Neural cell (in vitro differentiated cells): ENCODE measurements around the gene PEMT. TPM values are rescaled to one million over a fixed set of nuclear protein-coding genes. Genes with fewer than 3 reads are reported as not detected.

Experiments
- H2AFZ ChIP-seq: fragments of 200-600, 300-800 bp; sonication (generic), shearing (Covaris generic); 2 replicates; pipeline ENCODE4 v1.6.0; 2014; ENCODE audit warnings: low read depth, mild to moderate bottlenecking, antibody characterized with exemption, low read length, moderate library complexity
- H3F3A ChIP-seq: fragments of 200-600 bp; shearing (Covaris generic); 2 replicates; pipeline ENCODE4 v1.6.1; 2016; ENCODE audit warnings: mild to moderate bottlenecking, moderate library complexity, mixed read lengths, antibody characterized with exemption, low read length; ENCODE audit not compliant: insufficient read depth, poor library complexity, severe bottlenecking
- H3K27ac ChIP-seq: fragments of 200-600, 300-800 bp; sonication (generic), shearing (Covaris generic); 2 replicates; pipeline ENCODE4 v1.5.1; 2014; ENCODE audit warnings: mild to moderate bottlenecking, low read length, moderate library complexity
- H3K27me3 ChIP-seq: fragments of 300-800, 200-600 bp; sonication (generic), shearing (Covaris generic); 2 replicates; pipeline ENCODE4 v1.6.0; 2014; ENCODE audit warnings: mild to moderate bottlenecking, low read depth, low read length, moderate library complexity; ENCODE audit not compliant: insufficient read depth
- H3K36me3 ChIP-seq: fragments of 300-800, 200-600 bp; sonication (generic), shearing (Covaris generic); 2 replicates; pipeline ENCODE4 v1.5.1; 2014; ENCODE audit warnings: mild to moderate bottlenecking, antibody characterized with exemption, low read length, moderate library complexity; ENCODE audit not compliant: insufficient read depth
- H3K4me2 ChIP-seq: fragments of 300-800, 200-600 bp; sonication (generic), shearing (Covaris generic); 2 replicates; pipeline ENCODE4 v1.6.0; 2014; ENCODE audit warnings: mild to moderate bottlenecking, low read length
- H3K4me3 ChIP-seq: fragments of 300-800, 200-600 bp; sonication (generic), shearing (Covaris generic); 2 replicates; pipeline ENCODE4 v1.5.1; 2014; ENCODE audit warnings: mild to moderate bottlenecking, low read length, moderate library complexity
- H3K79me2 ChIP-seq: fragments of 200-600 bp; shearing (Covaris generic); replicated peaks from 2 replicates; pipeline ENCODE4 v1.6.0; 2014; ENCODE audit warnings: mild to moderate bottlenecking, low read length, moderate library complexity; ENCODE audit not compliant: insufficient read depth
- H3K9ac ChIP-seq: fragments of 300-800, 200-600 bp; sonication (generic), shearing (Covaris generic); 2 replicates; pipeline ENCODE4 v1.6.1; 2016; ENCODE audit warnings: mild to moderate bottlenecking, low read length, mixed read lengths
- H3K9me2 ChIP-seq: fragments of 200-600 bp; shearing (Covaris generic); 2 replicates; pipeline ENCODE4 v1.6.1; 2016; ENCODE audit warnings: mild to moderate bottlenecking, low read length, mixed read lengths; ENCODE audit not compliant: insufficient read depth
- H3K9me3 ChIP-seq: fragments of 200-600, 300-800 bp; sonication (generic), shearing (Covaris generic); 2 replicates; pipeline ENCODE4 v1.6.1; 2016; ENCODE audit warnings: mild to moderate bottlenecking, mixed run types, low read length, moderate library complexity, mixed read lengths
- H4K20me1 ChIP-seq: fragments of 200-600 bp; shearing (Covaris generic); 2 replicates; pipeline ENCODE4 v1.6.1; 2016; ENCODE audit warnings: mild to moderate bottlenecking, mixed run types; ENCODE audit not compliant: insufficient read depth
- CTCF ChIP-seq: fragments of 450-650 bp; IDR thresholded peaks from 2 replicates; pipeline ENCODE4 v1.5.1; 2014; ENCODE audit warnings: antibody characterized with exemption, mild to moderate bottlenecking, moderate library complexity; ENCODE audit not compliant: poor library complexity, severe bottlenecking
- EP300 ChIP-seq: fragments of 450-650 bp; conservative IDR thresholded peaks from 2 replicates; pipeline ENCODE4 v1.6.1; 2014; ENCODE audit warnings: antibody characterized with exemption, mild to moderate bottlenecking, moderate library complexity; ENCODE audit not compliant: poor library complexity, severe bottlenecking
- EZH2 ChIP-seq: fragments of 200-600, 300-800 bp; shearing (Covaris generic), sonication (generic); IDR thresholded peaks from 2 replicates; pipeline ENCODE4 v1.6.1; 2014; ENCODE audit warnings: antibody characterized with exemption, low read length, borderline replicate concordance, mild to moderate bottlenecking; ENCODE audit not compliant: insufficient read depth, poor library complexity, severe bottlenecking
- MXI1 ChIP-seq: fragments of 450-650 bp; conservative IDR thresholded peaks from 2 replicates; pipeline ENCODE4 v1.6.1; 2014; ENCODE audit warnings: antibody characterized with exemption, mild to moderate bottlenecking; ENCODE audit not compliant: poor library complexity, severe bottlenecking
- POLR2AphosphoS5 ChIP-seq: IDR thresholded peaks from 2 replicates; pipeline ENCODE4 v1.6.1; 2012
- RAD21 ChIP-seq: fragments of 450-650 bp; conservative IDR thresholded peaks from 2 replicates; pipeline ENCODE4 v1.6.1; 2014; ENCODE audit warnings: antibody characterized with exemption, mild to moderate bottlenecking, moderate library complexity
- REST ChIP-seq: IDR thresholded peaks from 2 replicates; pipeline ENCODE4 v1.6.1; 2012; ENCODE audit warnings: borderline replicate concordance
- SMC3 ChIP-seq: fragments of 450-650 bp; conservative IDR thresholded peaks from 2 replicates; pipeline ENCODE4 v1.6.1; 2014; ENCODE audit warnings: antibody characterized with exemption, mild to moderate bottlenecking, moderate library complexity; ENCODE audit not compliant: poor library complexity
- TAF1 ChIP-seq: IDR thresholded peaks from 2 replicates; pipeline ENCODE4 v1.6.1; 2012; ENCODE audit warnings: low read depth
- polyA plus RNA-seq: library from polyadenylated mRNA; depleted of rRNA; stranded (reverse); fragments of >200 nt; gene quantifications from 2 replicates; pipeline ENCODE4 v1.2.3, GENCODE V29; 2014
- small RNA-seq, 3 experiments: library from RNA; depleted of rRNA; stranded (forward); fragments of <200 nt; gene quantifications; one replicate each; pipeline ENCODE3, GENCODE V24; 2012

Gene PEMT
- polyA plus RNA-seq, 1 donor from 2014 or later, result 71.7 TPM

- H3K9me2 ChIP-seq, result no peaks in the 10 kb centered on the region
- H4K20me1 ChIP-seq, result no peaks in the 10 kb centered on the region
- no peak overlapping the region for H3K4me2 ChIP-seq
- no peaks in the 10 kb centered on the region for H3F3A ChIP-seq
- no peaks in the 10 kb centered on the region for H3K79me2 ChIP-seq
- no peak overlapping the region for H3K9ac ChIP-seq
- no peaks in the 10 kb centered on the region for H3K9me3 ChIP-seq
- H2AFZ ChIP-seq, result no peak overlapping the region
- no peaks in the 10 kb centered on the region for H3K27me3 ChIP-seq
- TF ChIP-seq POLR2AphosphoS5 (no peak), SMC3 (no peak), RAD21 (no peak), EZH2 (no peak), CTCF (no peak), EP300 (no peak), REST (no peak), MXI1 (no peak), TAF1 (no peak)
- H3K4me3 ChIP-seq, result no peak overlapping the region
- no peak overlapping the region for H3K27ac ChIP-seq
- H3K36me3 ChIP-seq, result no peaks in the 10 kb centered on the region
Measured at GRCh38 chr17:17456251-17456650, 135.3 kb downstream of the PEMT start.

Small RNA genes lying within 50 kb of the gene (small RNA-seq; reads per million reads assigned to genes)
- gene RF00019 (0 to 1.2 (median 0) reads per million in 3 experiments), gene RNU6-468P (0.03 to 0.73 (median 0.06) reads per million in 3 experiments)

Other genes with a start within 250 kb of the PEMT start
- 25.1 and 30.6 TPM in 2 replicates for gene MED9, start 114.7 kb downstream of the PEMT start, polyA plus RNA-seq
- 57.7 and 57.9 TPM in 2 replicates for gene RASD1, start 95.3 kb downstream of the PEMT start, polyA plus RNA-seq
- 16.9 and 21.0 TPM in 2 replicates for gene RAI1, start 89.8 kb upstream of the PEMT start, polyA plus RNA-seq
- gene SREBF1, start 245.3 kb upstream of the PEMT start, polyA plus RNA-seq, result 22.5 and 25.9 TPM in 2 replicates